PC-9 (cell line): Measurements from ENCODE around the gene GNG7. TPM values are rescaled to one million over a fixed set of nuclear protein-coding genes. Genes with fewer than 3 reads are reported as not detected.

Experiments
- BruUV-seq: library from RNA; stranded (reverse); fragments of 400-500 nt; replicated peaks from 2 replicates; lab custom pipeline; 2021; lab: Mats Ljungman, UMichigan
- CTCF ChIA-PET: fragments of 300-600 bp; sonication (Branson Sonifier 250); formaldehyde crosslinking; loops from one replicate; lab custom pipeline; 2022; ENCODE audit warnings: antibody characterized with exemption; lab: Charles Lee
- POLR2A ChIA-PET: fragments of 300-600 bp; sonication (Branson Sonifier 250); formaldehyde crosslinking; loops from one replicate; lab custom pipeline; 2022; ENCODE audit warnings: antibody characterized with exemption; ENCODE audit not compliant: unreplicated experiment; lab: Charles Lee
- DNase-seq, 2 experiments: peaks; one replicate each; pipeline versions ENCODE4 v3.0.0 to v3.0.0-alpha.2; 2015 to 2022; ENCODE audit warnings: mixed read lengths in 1 of 2
- H2AFZ ChIP-seq: fragments of 200-600 bp; sonication (generic); 2 replicates; pipeline ENCODE4 v1.8.1; 2017; ENCODE audit warnings: antibody characterized with exemption
- H3F3A ChIP-seq: fragments of 200-600 bp; sonication (generic); 2 replicates; pipeline ENCODE4 v1.8.1; 2017; ENCODE audit warnings: antibody characterized with exemption, mild to moderate bottlenecking, low read depth; ENCODE audit not compliant: insufficient read depth
- H3K27ac ChIP-seq: fragments of 200-600 bp; sonication (generic); 2 replicates; pipeline ENCODE4 v1.6.1; 2016; ENCODE audit warnings: mixed run types
- H3K27me3 ChIP-seq: fragments of 200-600 bp; sonication (generic); 2 replicates; pipeline ENCODE4 v1.6.1; 2016; ENCODE audit warnings: low read depth, mixed run types; ENCODE audit not compliant: insufficient read depth
- H3K36me3 ChIP-seq: fragments of 200-600 bp; sonication (generic); 2 replicates; pipeline ENCODE4 v1.6.1; 2016; ENCODE audit warnings: low read depth, mixed run types
- H3K4me1 ChIP-seq: fragments of 200-600 bp; sonication (generic); replicated peaks from 2 replicates; pipeline ENCODE4 v1.6.1; 2016; ENCODE audit warnings: mixed run types; ENCODE audit not compliant: insufficient read depth
- H3K4me2 ChIP-seq: fragments of 200-600 bp; sonication (generic); 2 replicates; pipeline ENCODE4 v1.6.1; 2017; ENCODE audit warnings: mixed run types
- H3K4me3 ChIP-seq: fragments of 200-600 bp; sonication (generic); 2 replicates; pipeline ENCODE4 v1.6.1; 2016; ENCODE audit warnings: mixed run types
- H3K79me2 ChIP-seq: fragments of 200-600 bp; sonication (generic); 2 replicates; pipeline ENCODE4 v1.6.1; 2017; ENCODE audit warnings: low read depth, mixed run types
- H3K9me2 ChIP-seq: fragments of 200-600 bp; sonication (generic); 2 replicates; pipeline ENCODE4 v1.8.1; 2017; ENCODE audit warnings: mild to moderate bottlenecking; ENCODE audit not compliant: insufficient read depth
- H3K9me3 ChIP-seq: fragments of 200-600 bp; sonication (generic); 2 replicates; pipeline ENCODE4 v1.8.1; 2016; ENCODE audit warnings: low read depth; ENCODE audit not compliant: insufficient read depth
- H4K20me1 ChIP-seq: fragments of 200-600 bp; sonication (generic); 2 replicates; pipeline ENCODE4 v1.8.1; 2017; ENCODE audit not compliant: insufficient read depth
- EZH2 ChIP-seq: fragments of 200-600 bp; sonication (generic); IDR thresholded peaks from 2 replicates; pipeline ENCODE4 v1.8.0; 2017; ENCODE audit warnings: antibody characterized with exemption, low read depth
- intact Hi-C: fragments of 100-400 bp; cut with micrococcal nuclease; formaldehyde crosslinking; loops from one replicate; pipeline ENCODE4 v1.10.0; 2022; ENCODE audit not compliant: unreplicated experiment
- total RNA-seq: library from RNA; stranded (reverse); gene quantifications from 2 replicates; pipeline ENCODE4 v1.2.3, GENCODE V29; 2021
- TF ChIP-seq, protein P1 (sequence below): fragments of 200-600 bp; sonication (generic); conservative IDR thresholded peaks from 2 replicates; pipeline ENCODE4 v1.6.1; 2017; ENCODE audit warnings: mixed run types, antibody characterized with exemption, mild to moderate bottlenecking, moderate library complexity

GNG7 gene
- total RNA-seq, 1 experiment from 2014 or later, result 2.8 TPM

DNA sequence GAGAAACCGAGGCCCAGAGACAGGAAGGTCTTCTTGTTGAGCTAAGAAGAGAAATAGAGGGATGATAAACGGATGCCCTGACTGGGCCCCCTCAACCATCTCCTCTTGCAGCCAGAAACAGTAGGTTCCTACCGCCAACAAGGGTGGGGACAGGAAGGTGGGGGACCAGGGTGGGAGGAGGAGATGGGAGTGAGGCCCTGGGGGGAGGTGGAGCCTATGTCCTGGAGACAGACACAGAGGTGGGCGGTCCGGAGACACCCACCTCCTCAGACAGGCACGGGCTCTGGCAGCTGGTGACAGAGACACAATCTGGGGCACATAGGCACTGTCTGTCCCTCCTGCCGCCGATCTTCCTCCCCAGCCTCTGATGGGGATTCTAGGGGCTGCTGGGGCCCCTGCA is 209.6 kb downstream of the GNG7 start:
- H3K27ac ChIP-seq, result no peak overlapping the region
- no peak for DNase-seq
- no peaks in the 10 kb centered on the region for H3K27me3 ChIP-seq
- ChIA-PET POLR2A (no interaction called here), CTCF (no interaction called here)
- H3K4me2 ChIP-seq, result no peak overlapping the region
- no peaks in the 10 kb centered on the region for H4K20me1 ChIP-seq
- intact Hi-C loops, result no loop called here
- H3K9me2 ChIP-seq, result no peaks in the 10 kb centered on the region
- peaks cover 29% of the 10 kb centered on the region for H3K4me1 ChIP-seq
- no peaks in the 10 kb centered on the region for H3K9me3 ChIP-seq
- no peaks in the 10 kb centered on the region for H3K36me3 ChIP-seq
- BruUV-seq, result no TSS peak
- no peak for TF ChIP-seq EZH2
- TF ChIP-seq, protein P1, sequence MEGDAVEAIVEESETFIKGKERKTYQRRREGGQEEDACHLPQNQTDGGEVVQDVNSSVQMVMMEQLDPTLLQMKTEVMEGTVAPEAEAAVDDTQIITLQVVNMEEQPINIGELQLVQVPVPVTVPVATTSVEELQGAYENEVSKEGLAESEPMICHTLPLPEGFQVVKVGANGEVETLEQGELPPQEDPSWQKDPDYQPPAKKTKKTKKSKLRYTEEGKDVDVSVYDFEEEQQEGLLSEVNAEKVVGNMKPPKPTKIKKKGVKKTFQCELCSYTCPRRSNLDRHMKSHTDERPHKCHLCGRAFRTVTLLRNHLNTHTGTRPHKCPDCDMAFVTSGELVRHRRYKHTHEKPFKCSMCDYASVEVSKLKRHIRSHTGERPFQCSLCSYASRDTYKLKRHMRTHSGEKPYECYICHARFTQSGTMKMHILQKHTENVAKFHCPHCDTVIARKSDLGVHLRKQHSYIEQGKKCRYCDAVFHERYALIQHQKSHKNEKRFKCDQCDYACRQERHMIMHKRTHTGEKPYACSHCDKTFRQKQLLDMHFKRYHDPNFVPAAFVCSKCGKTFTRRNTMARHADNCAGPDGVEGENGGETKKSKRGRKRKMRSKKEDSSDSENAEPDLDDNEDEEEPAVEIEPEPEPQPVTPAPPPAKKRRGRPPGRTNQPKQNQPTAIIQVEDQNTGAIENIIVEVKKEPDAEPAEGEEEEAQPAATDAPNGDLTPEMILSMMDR, result no peak
- no peak overlapping the region for H2AFZ ChIP-seq
- peaks cover 34% of the 10 kb centered on the region; the same call in 1 of the 2 replicates for H3F3A ChIP-seq
- H3K4me3 ChIP-seq, result no peak overlapping the region
- H3K79me2 ChIP-seq, result no peaks in the 10 kb centered on the region

DNA sequence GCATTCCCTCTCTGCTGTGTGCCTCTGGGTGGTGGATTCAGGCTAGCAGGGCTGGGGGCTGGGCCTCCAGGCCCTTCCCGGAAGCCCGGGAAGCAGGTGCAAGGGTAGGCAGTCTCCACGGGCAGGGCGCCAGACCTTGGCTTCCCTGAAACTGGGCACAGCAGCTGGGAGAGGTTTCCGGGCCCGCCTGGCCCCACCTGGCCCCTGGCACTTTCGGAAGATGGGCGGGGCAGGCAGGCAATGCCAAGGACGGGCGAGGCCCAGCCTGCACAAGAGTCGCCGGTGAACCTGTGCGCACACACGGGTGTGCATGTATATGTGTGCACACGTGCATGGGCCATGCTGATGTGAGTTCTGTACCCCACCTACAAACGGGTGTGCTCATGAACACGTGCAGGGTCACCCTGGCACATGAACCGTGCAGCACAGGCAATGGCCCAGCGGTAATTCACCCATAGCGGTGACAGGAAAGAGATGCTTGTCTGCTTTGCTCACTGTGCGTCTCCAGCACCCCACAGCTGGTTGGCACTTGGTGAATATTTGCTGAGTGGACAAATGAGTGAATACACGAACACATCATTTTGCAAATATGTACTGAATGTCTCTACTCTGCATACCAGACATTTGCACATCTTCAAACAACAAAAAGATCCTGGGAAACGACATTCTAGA is 211.2 kb downstream of the GNG7 start:
- ChIA-PET POLR2A (no interaction called here), CTCF (interaction anchor here (0.6 kb wide), 1 partner anchor 88 kb away, joined by 3 read pairs; no protein-coding TSS in a partner anchor)
- no peaks in the 10 kb centered on the region for H3K36me3 ChIP-seq
- intact Hi-C loops, result loop anchor here (1.0 to 2.0 kb wide), 2 partner anchors 14 to 49 kb away; partner anchors contain the start of gene GADD45B
- no peaks in the 10 kb centered on the region for H3K9me2 ChIP-seq
- peak overlapping the region; percentile 55 for H3K27ac ChIP-seq
- peaks cover 30% of the 10 kb centered on the region; the same call in 1 of the 2 replicates for H3F3A ChIP-seq
- peaks cover 27% of the 10 kb centered on the region for H3K4me1 ChIP-seq
- TF ChIP-seq EZH2, result no peak
- TF ChIP-seq, protein P1, result no peak
- no peaks in the 10 kb centered on the region for H4K20me1 ChIP-seq
- peak; percentile 81 to 83 for DNase-seq
- H2AFZ ChIP-seq, result no peak overlapping the region
- H3K4me3 ChIP-seq, result no peak overlapping the region
- no peaks in the 10 kb centered on the region for H3K27me3 ChIP-seq
- H3K9me3 ChIP-seq, result no peaks in the 10 kb centered on the region
- no peaks in the 10 kb centered on the region for H3K79me2 ChIP-seq
- no TSS peak for BruUV-seq
- H3K4me2 ChIP-seq, result peak overlapping the region; percentile 60

DNA sequence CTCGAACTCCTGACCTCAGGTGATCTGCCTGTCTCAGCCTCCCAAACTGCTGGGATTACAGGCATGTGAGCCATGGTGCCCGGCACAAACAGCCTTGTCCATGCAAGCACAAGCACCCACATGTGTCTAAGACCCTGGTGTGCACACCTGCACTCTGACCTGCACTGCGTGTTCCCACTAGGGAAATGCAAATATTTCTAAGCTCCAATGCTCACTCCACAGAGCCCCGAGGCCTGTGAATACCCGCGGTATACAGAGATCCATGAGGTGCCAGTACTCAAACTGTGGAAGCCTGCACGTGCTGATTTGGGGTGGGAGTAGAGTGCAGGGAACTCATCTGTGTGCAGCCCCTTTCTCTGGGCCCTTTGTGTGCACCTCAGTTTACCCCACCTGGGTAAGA is 211.8 kb downstream of the GNG7 start:
- intact Hi-C loops, result loop anchor here (1.0 to 2.0 kb wide), 2 partner anchors 14 to 50 kb away; partner anchors contain the start of gene GADD45B
- H3K9me2 ChIP-seq, result no peaks in the 10 kb centered on the region
- ChIA-PET POLR2A (no interaction called here), CTCF (no interaction called here)
- TF ChIP-seq, protein P1, result no peak
- no peak for TF ChIP-seq EZH2
- no peaks in the 10 kb centered on the region for H3K36me3 ChIP-seq
- H2AFZ ChIP-seq, result no peak overlapping the region
- H3K79me2 ChIP-seq, result no peaks in the 10 kb centered on the region
- no peak overlapping the region for H3K4me3 ChIP-seq
- BruUV-seq, result no TSS peak
- no peaks in the 10 kb centered on the region for H3K9me3 ChIP-seq
- H3K27me3 ChIP-seq, result no peaks in the 10 kb centered on the region
- DNase-seq, result no peak
- H3K4me2 ChIP-seq, result peak overlapping the region; percentile 60
- no peaks in the 10 kb centered on the region for H4K20me1 ChIP-seq
- peaks cover 21% of the 10 kb centered on the region for H3K4me1 ChIP-seq
- peak overlapping the region; percentile 55 for H3K27ac ChIP-seq
- peaks cover 24% of the 10 kb centered on the region; the same call in 1 of the 2 replicates for H3F3A ChIP-seq
